ENCODE data around the gene ANKRD6. TPM values are rescaled to one million over a fixed set of nuclear protein-coding genes. Genes with fewer than 3 reads are reported as not detected.

Gene ANKRD6
- total RNA-seq (2021) (10.9 to 13.9 TPM (median 12.6 TPM) in 3 replicates), Bru-seq, nascent RNA (percentile 51 among the genes with signal in this experiment)
- long read RNA-seq, experiment 1, full-length matches to known transcripts, result 18 of 57 reads
- long read RNA-seq, experiment 1, partial matches to known transcripts, result 6 of 57 reads
- long read RNA-seq, experiment 1, other reads (novel, unspliced or antisense), result 33 of 57 reads
- long read RNA-seq, experiment 2, partial matches to known transcripts, result 0 of 11 reads
- long read RNA-seq, experiment 2, other reads (novel, unspliced or antisense), result 9 of 11 reads
- long read RNA-seq, experiment 3, partial matches to known transcripts, result 0 of 1 reads
- long read RNA-seq, experiment 3, other reads (novel, unspliced or antisense), result 1 of 1 reads

GRCh38 chr6:89432875-89433251 lies at the start of gene ANKRD6:
TSS of gene ANKRD6 (plus strand) at chr6:89433152. CDS start at chr6:89566977, 133,825 bp downstream.
- H3K4me3 Mint-ChIP-seq, result peak within 1 kb of the TSS; percentile 83
- ChIA-PET POLR2A (no interaction called here), CTCF (interaction anchor here (0.6 to 3.9 kb wide), 16 partner anchors 20 to 396 kb away, joined by 3 to 61 read pairs (median 4); partner anchors contain the start of gene LYRM2)

More at GRCh38 chr6:89432875-89433251, at the start of gene ANKRD6:
- ATAC-seq (peak; percentile 87), DNase-seq (ENCODE audit: low spot score) (peak; percentile 84)
- Mint-ChIP-seq H3K36me3 (no peaks in the 10 kb centered on the region), H3K9me3 (no peaks in the 10 kb centered on the region), H3K27me3 (ENCODE audit: low read depth) (peaks cover 42% of the 10 kb centered on the region), H3K4me1 (peaks cover 33% of the 10 kb centered on the region), H3K27ac (no peak within 1 kb of the TSS)
- peak; percentile 62 for TF ChIP-seq SP1 (CRISPR knock-in tag; conservative IDR thresholded peaks at IDR 0.05)
- TF ChIP-seq TCF7 (CRISPR knock-in tag; IDR thresholded peaks at IDR 0.05; ENCODE audit: low read depth), result no peak
- TF ChIP-seq AR (CRISPR knock-in tag; IDR thresholded peaks at IDR 0.05), result no peak
- 0 out of 2 replicates have a peak, but pooled peaks have one; percentile 54 for TF ChIP-seq CREM (CRISPR knock-in tag; IDR thresholded peaks at IDR 0.05)
- TF ChIP-seq, protein P1, sequence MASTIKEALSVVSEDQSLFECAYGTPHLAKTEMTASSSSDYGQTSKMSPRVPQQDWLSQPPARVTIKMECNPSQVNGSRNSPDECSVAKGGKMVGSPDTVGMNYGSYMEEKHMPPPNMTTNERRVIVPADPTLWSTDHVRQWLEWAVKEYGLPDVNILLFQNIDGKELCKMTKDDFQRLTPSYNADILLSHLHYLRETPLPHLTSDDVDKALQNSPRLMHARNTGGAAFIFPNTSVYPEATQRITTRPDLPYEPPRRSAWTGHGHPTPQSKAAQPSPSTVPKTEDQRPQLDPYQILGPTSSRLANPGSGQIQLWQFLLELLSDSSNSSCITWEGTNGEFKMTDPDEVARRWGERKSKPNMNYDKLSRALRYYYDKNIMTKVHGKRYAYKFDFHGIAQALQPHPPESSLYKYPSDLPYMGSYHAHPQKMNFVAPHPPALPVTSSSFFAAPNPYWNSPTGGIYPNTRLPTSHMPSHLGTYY (CRISPR knock-in tag; IDR thresholded peaks at IDR 0.05), result no peak
- no peak for TF ChIP-seq ARID4B (CRISPR knock-in tag; IDR thresholded peaks at IDR 0.05; ENCODE audit: borderline replicate concordance)
- no peak for TF ChIP-seq OVOL2 (CRISPR knock-in tag; IDR thresholded peaks at IDR 0.05; ENCODE audit: borderline replicate concordance)
- peak; percentile 97 for TF ChIP-seq CTCF (IDR thresholded peaks at IDR 0.05)
- no peak for TF ChIP-seq NFATC4 (CRISPR knock-in tag; IDR thresholded peaks at IDR 0.05)
- TF ChIP-seq ETV6 (CRISPR knock-in tag; IDR thresholded peaks at IDR 0.05), result 0 out of 2 replicates have a peak, but pooled peaks have one; percentile 17
- TF ChIP-seq, protein P2, sequence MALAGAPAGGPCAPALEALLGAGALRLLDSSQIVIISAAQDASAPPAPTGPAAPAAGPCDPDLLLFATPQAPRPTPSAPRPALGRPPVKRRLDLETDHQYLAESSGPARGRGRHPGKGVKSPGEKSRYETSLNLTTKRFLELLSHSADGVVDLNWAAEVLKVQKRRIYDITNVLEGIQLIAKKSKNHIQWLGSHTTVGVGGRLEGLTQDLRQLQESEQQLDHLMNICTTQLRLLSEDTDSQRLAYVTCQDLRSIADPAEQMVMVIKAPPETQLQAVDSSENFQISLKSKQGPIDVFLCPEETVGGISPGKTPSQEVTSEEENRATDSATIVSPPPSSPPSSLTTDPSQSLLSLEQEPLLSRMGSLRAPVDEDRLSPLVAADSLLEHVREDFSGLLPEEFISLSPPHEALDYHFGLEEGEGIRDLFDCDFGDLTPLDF (CRISPR knock-in tag; IDR thresholded peaks at IDR 0.05), result no peak
- TF ChIP-seq ZNF671 (CRISPR knock-in tag; IDR thresholded peaks at IDR 0.05), result no peak
- no peak for TF ChIP-seq ZNF317 (CRISPR knock-in tag; IDR thresholded peaks at IDR 0.05; ENCODE audit: borderline replicate concordance, low read depth)
- no peak for TF ChIP-seq NR2C2 (CRISPR knock-in tag; IDR thresholded peaks at IDR 0.05)
- no peak for TF ChIP-seq TEAD1 (CRISPR knock-in tag; IDR thresholded peaks at IDR 0.05)
- peak; percentile 41; the same call in 1 of the 2 replicates for TF ChIP-seq FOXK1 (CRISPR knock-in tag; IDR thresholded peaks at IDR 0.05)
- TF ChIP-seq CDX4 (CRISPR knock-in tag; IDR thresholded peaks at IDR 0.05; ENCODE audit: borderline replicate concordance), result no peak
- TF ChIP-seq PRRX2 (CRISPR knock-in tag; IDR thresholded peaks at IDR 0.05), result no peak
